Heart left ventricle (tissue), 16 donors: ENCODE results near the gene DOK7. TPM values are rescaled to one million over a fixed set of nuclear protein-coding genes. Genes with fewer than 3 reads are reported as not detected.

ENCODE experiments used
- ATAC-seq, 4 donors: fragments of 200-7000 bp; cut with Tn5 transposase; one replicate each; pipeline ENCODE4 v1.9.1; 2020 to 2022; ENCODE audit warnings: moderate library complexity in 4 of 4, mild to moderate bottlenecking in 3 of 4, moderate number of reproducible peaks in 1 of 4
- DNase-seq, 5 donors: peaks; one replicate each; pipeline ENCODE4 v3.0.0-alpha.2; 2020
- H3K27ac ChIP-seq, 12 donors: fragments of 200-600 bp; sonication (generic) in 4 of 12; one replicate each; pipeline versions ENCODE4 v1.5.0 to v1.8.0; 2016 to 2022; ENCODE audit warnings: mild to moderate bottlenecking in 2 of 12
- H3K27me3 ChIP-seq, 9 donors: fragments of 200-600 bp; sonication (generic) in 2 of 9; one replicate each; pipeline versions ENCODE4 v1.5.1 to v1.8.0; 2016 to 2022; ENCODE audit warnings: mild to moderate bottlenecking in 3 of 9
- H3K36me3 ChIP-seq, 9 donors: fragments of 200-600 bp; sonication (generic) in 2 of 9; one replicate each; pipeline versions ENCODE4 v1.5.0 to v1.8.0; 2018 to 2022; ENCODE audit warnings: mild to moderate bottlenecking in 2 of 9
- H3K4me1 ChIP-seq, 12 donors: fragments of 200-600 bp; sonication (generic) in 4 of 12; one replicate each; pipeline versions ENCODE4 v1.5.0 to v1.8.0; 2016 to 2022; ENCODE audit warnings: mild to moderate bottlenecking in 3 of 12
- H3K4me3 ChIP-seq, 12 donors: fragments of 200-600 bp; sonication (generic) in 4 of 12; one replicate each; pipeline versions ENCODE4 v1.5.0 to v1.8.0; 2017 to 2022; ENCODE audit warnings: mild to moderate bottlenecking in 9 of 12, moderate library complexity in 4 of 12
- H3K9me3 ChIP-seq, 12 donors: fragments of 200-600 bp; sonication (generic) in 4 of 12; one replicate each; pipeline versions ENCODE4 v1.5.0 to v1.8.0; 2016 to 2022; ENCODE audit warnings: mild to moderate bottlenecking in 1 of 12
- POLR2A ChIP-seq, 2 donors: fragments of 450-650 bp; IDR thresholded peaks; one replicate each; pipeline ENCODE4 v1.6.1; 2017; ENCODE audit warnings: antibody characterized with exemption in 2 of 2, mild to moderate bottlenecking in 2 of 2, moderate library complexity in 2 of 2
- WGBS, 4 donors: extraction: QIAGEN DNeasy Blood & Tissue Kit in 2 of 4; methylation state at CpG; one replicate each; pipeline versions ENCODE4 v1.1.5 to v1.1.7; 2013 to 2018; 5-methylcytosine and 5-hydroxymethylcytosine counted together
- intact Hi-C, 10 donors: fragments of 100-400 bp; cut with DNase I; formaldehyde crosslinking; loops; one replicate each; pipeline versions ENCODE4 v1.11.1 to v1.14.2; 2022
- polyA plus RNA-seq, 2 donors: library from polyadenylated mRNA; stranded (reverse); fragments of 200-250 nt; gene quantifications; one replicate each; pipeline ENCODE4 v1.2.3, GENCODE V29; 2013
- total RNA-seq, 9 donors: library from RNA; depleted of rRNA in 2 of 9; stranded (reverse); fragments of >200 nt in 2 of 9; fragmentation: NEBNext Ultra II Directional in 3 of 9; extraction: Animal tissue kit (Norgen Biotek cat#: 25700) in 3 of 9; gene quantifications; one replicate each; pipeline versions ENCODE4 v1.1.0 to v1.2.4, GENCODE V29; 2016 to 2023
- TF ChIP-seq, protein P1 (sequence below), 12 donors: fragments of 200-600 bp; sonication (generic) in 4 of 12; IDR thresholded peaks; one replicate each; pipeline versions ENCODE4 v1.5.0 to v1.8.0; 2018 to 2022; ENCODE audit warnings: antibody characterized with exemption in 12 of 12, mild to moderate bottlenecking in 5 of 12
- donor health status: ischemic (EF 13 %, LVEDD 7.1; RV severe dilation, severe dysfunction).
- donor health status: healthy with polysubstance abuse.
- donor health status: DM: no; HTN: yes; CAD: no.
- donor health status: DM: no; HTN: no; CAD: no.
- donor health status: ischemic (EF 25% LVEDD 6.9; RV normal size, moderate dysfunction).
- donor health status: ischemic (EF 25% LVEDD 5.7; RV mildly dilated, moderate dysfunction).
- donor health status: healthy.
- donor health status: DM: yes; HTN: yes; CAD: no.
- donor health status: ischemic (EF 35%, LVEDD 5.7; RV mildly dilated, moderate dysfunction).
- donor health status: nonischemic (EF 11% LVEDD 7.7; RV severe dilation, severe dysfunction).
- donor health status: DM: yes; HTN: yes; CAD: no.
- donor health status: PGD.
- donor health status: ischemic (EF 29% LVEDD 5.4; RV normal size, mild dysfunction).
- donor health status: nonischemic (EF 23%, LVEDD 6.1; RV moderate dilation, normal function).

DOK7 gene
- total and polyA plus RNA-seq, 11 donors, result 27.7 to 89.5 (median 40.0) TPM

DNA sequence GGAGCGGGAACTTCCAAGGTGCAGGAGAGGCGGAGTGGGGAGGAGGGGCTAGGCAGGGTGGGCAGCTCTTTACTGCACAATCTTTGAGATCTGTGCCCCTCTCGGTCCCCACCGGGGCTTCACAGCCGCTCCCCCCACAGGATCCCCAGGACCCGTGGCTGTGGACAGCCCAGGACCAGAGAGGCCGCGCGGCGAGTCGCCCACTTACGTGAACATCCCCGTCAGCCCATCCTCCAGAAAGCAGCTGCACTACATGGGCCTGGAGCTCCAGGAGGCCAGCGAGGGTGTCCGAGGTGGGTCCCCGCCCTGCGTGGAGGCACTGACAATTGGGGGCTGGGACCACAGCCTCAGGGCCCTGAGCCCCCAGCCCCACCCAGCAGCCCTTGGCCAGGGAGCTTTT is 37.0 kb downstream of the DOK7 start:
- Histone ChIP-seq H3K36me3 (peaks cover 0 to 30% (median 15%) of the 10 kb centered on the region in 9 donors), H3K4me1 (peaks cover 0 to 68% (median 18%) of the 10 kb centered on the region in 12 donors), H3K27ac (peak overlapping the region in 4 of 12 donors; percentile 67 to 71 (median 70)), H3K27me3 (peaks cover 0 to 13% (median 0%) of the 10 kb centered on the region in 9 donors), H3K4me3 (no peak overlapping the region), H3K9me3 (no peaks in the 10 kb centered on the region)
- intact Hi-C loops, result no loop called here
- no peak for ATAC-seq
- no peak for DNase-seq
- 76 to 96% (median 95%) methylated on average over 6 to 17 of the region's 17 CpGs for WGBS, 4 donors
- TF ChIP-seq, protein P1, sequence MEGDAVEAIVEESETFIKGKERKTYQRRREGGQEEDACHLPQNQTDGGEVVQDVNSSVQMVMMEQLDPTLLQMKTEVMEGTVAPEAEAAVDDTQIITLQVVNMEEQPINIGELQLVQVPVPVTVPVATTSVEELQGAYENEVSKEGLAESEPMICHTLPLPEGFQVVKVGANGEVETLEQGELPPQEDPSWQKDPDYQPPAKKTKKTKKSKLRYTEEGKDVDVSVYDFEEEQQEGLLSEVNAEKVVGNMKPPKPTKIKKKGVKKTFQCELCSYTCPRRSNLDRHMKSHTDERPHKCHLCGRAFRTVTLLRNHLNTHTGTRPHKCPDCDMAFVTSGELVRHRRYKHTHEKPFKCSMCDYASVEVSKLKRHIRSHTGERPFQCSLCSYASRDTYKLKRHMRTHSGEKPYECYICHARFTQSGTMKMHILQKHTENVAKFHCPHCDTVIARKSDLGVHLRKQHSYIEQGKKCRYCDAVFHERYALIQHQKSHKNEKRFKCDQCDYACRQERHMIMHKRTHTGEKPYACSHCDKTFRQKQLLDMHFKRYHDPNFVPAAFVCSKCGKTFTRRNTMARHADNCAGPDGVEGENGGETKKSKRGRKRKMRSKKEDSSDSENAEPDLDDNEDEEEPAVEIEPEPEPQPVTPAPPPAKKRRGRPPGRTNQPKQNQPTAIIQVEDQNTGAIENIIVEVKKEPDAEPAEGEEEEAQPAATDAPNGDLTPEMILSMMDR (IDR thresholded peaks at IDR 0.05), result no peak
- no peak for TF ChIP-seq POLR2A (IDR thresholded peaks at IDR 0.05)

DNA sequence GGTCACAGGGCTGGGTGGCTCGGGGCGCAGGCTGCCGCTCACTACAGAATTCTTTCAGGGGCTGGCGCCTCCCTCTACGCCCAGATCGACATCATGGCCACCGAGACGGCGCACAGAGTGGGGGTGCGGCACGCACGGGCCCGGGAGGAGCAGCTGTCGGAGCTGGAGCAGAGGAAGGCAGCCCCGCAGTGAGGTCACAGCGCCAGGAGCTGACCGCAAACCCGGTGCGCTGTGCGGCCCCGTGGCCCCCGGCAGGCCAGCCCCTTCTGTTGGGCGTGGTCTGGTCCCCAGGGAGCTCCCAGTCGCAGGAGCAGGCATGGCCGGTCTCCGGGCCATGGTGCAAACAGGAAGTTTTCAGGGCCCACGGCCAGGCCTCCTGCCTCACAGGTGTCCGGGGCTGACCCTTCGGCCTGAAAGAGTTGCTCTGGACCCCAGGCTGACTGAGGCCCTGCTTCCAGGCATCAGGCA is 37.6 kb downstream of the DOK7 start:
- H3K27ac ChIP-seq, result peak overlapping the region in 4 of 12 donors; percentile 67 to 80 (median 70)

DNA sequence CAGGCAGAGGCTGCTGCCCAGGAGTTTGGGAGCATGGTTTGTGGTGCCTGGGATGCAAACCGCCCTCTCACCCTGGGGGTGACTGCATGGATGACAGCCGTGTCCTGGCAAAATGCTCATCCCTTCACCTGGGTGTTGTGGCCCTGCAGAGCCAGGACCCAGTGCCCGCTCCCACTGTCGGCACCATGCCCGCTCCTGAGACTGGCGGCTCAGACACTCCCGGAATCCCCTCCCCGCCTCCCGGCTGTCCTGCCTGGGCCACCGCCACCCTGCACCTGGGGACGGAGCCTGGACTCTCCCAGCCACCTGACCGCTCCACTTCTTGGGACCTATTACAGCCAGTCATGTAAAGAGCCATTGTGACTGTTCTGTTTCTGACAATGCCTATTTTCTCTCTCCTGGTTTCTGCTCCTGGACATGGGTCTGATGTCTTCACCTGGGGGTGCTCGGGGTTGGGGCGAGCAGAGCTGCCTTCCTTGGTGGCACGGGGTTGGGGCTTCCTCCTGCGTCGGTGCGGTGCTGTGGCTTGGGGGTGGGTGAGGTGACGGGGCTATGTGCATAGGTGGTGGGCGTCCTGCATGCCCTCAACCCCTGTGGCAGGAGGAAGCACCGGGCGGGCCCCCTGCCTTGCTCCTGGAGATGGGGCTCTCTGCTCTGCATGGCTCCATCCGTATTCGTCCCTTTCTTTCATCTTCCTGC is 38.2 kb downstream of the DOK7 start:
- DNase-seq (no peak), ATAC-seq (no peak)
- peaks cover 0 to 4% (median 0%) of the 10 kb centered on the region in 9 donors for H3K27me3 ChIP-seq
- no peak overlapping the region for H3K4me3 ChIP-seq
- no peaks in the 10 kb centered on the region for H3K9me3 ChIP-seq
- H3K4me1 ChIP-seq, result peaks cover 0 to 60% (median 18%) of the 10 kb centered on the region in 12 donors
- H3K36me3 ChIP-seq, result peaks cover 0 to 38% (median 27%) of the 10 kb centered on the region in 9 donors
- intact Hi-C loops, result no loop called here
- WGBS, 4 donors, result 83 to 86% (median 85%) methylated on average over 17 to 24 of the region's 24 CpGs
- H3K27ac ChIP-seq, result peak overlapping the region in 4 of 12 donors; percentile 67 to 80 (median 70)
- TF ChIP-seq, protein P1 (IDR thresholded peaks at IDR 0.05), result no peak
- TF ChIP-seq POLR2A (IDR thresholded peaks at IDR 0.05), result no peak

More for the DNA sequence above, 37.6 kb downstream of the DOK7 start:
- 52 to 80% (median 72%) methylated on average over 20 to 29 of the region's 29 CpGs for WGBS, 4 donors
- ATAC-seq (peak in 2 of 4 donors; percentile 0 to 1), DNase-seq (no peak)
- peaks cover 0 to 66% (median 18%) of the 10 kb centered on the region in 12 donors for H3K4me1 ChIP-seq
- no peak overlapping the region for H3K4me3 ChIP-seq
- no peaks in the 10 kb centered on the region for H3K9me3 ChIP-seq
- peaks cover 0 to 8% (median 0%) of the 10 kb centered on the region in 9 donors for H3K27me3 ChIP-seq
- H3K36me3 ChIP-seq, result peaks cover 0 to 35% (median 21%) of the 10 kb centered on the region in 9 donors
- intact Hi-C loops, result no loop called here
- TF ChIP-seq POLR2A (IDR thresholded peaks at IDR 0.05), result no peak
- TF ChIP-seq, protein P1 (IDR thresholded peaks at IDR 0.05), result no peak

DNA sequence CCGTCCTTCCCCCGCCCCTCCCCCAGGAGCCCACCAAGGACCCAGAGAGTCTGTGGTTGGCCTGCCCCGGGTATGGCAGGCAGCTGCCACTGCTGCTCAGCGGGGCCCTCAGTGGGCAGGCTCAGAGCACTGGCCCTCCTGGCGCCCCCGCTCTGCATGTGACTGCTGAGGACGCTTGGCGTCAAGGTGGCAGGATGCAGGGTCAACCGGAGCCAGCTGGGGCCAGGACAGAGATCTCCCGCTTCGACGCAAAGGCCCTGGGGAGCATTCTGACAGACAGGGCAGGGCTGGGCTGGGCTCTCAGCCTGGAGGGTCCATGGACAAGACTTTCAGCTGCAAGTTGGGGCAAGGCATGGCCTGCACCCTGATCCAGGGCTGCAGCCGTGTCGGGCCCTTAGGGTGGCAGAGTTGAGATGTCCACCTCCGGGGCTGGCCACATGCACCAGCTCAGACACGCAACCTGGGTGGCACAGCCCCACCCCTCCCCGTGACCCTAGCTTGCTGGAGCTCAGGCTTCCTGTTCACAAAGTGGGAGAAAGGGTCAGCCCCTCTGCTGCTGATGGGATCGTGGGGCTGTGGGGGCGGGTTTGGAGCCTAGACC is 38.8 kb downstream of the DOK7 start:
- peaks cover 0 to 53% (median 18%) of the 10 kb centered on the region in 12 donors for H3K4me1 ChIP-seq
- H3K4me3 ChIP-seq, result no peak overlapping the region
- TF ChIP-seq, protein P1 (IDR thresholded peaks at IDR 0.05), result no peak
- no peak for TF ChIP-seq POLR2A (IDR thresholded peaks at IDR 0.05)
- peak overlapping the region in 5 of 12 donors; percentile 19 to 80 (median 69) for H3K27ac ChIP-seq
- DNase-seq (no peak), ATAC-seq (peak in 3 of 4 donors; percentile 5 to 27 (median 15))
- WGBS, 4 donors, result 57 to 73% (median 71%) methylated on average over 5 to 19 of the region's 19 CpGs
- H3K9me3 ChIP-seq, result no peaks in the 10 kb centered on the region
- H3K36me3 ChIP-seq, result peaks cover 0 to 45% (median 34%) of the 10 kb centered on the region in 9 donors
- H3K27me3 ChIP-seq, result no peaks in the 10 kb centered on the region
- intact Hi-C loops, result no loop called here
